Skeletal muscle tissue (tissue), 4 donors: ENCODE measurements around the gene TSPAN5. TPM values are rescaled to one million over a fixed set of nuclear protein-coding genes. Genes with fewer than 3 reads are reported as not detected.

Source experiments
- H3K27ac ChIP-seq: one replicate; pipeline ENCODE4 v1.7.0; 2013; ENCODE audit warnings: mild to moderate bottlenecking, low read depth, low read length, inconsistent platforms
- H3K27me3 ChIP-seq, 3 donors: one replicate each; pipeline ENCODE4 v1.7.0; 2013; ENCODE audit warnings: low read length in 3 of 3; ENCODE audit not compliant: control insufficient read depth in 3 of 3, insufficient read depth in 3 of 3
- H3K36me3 ChIP-seq, 3 donors: one replicate each; pipeline ENCODE4 v1.7.0; 2013; ENCODE audit warnings: low read length in 3 of 3; ENCODE audit not compliant: control insufficient read depth in 3 of 3, insufficient read depth in 3 of 3
- H3K4me1 ChIP-seq, 3 donors: one replicate each; pipeline ENCODE4 v1.7.0; 2013; ENCODE audit warnings: low read length in 3 of 3, mild to moderate bottlenecking in 3 of 3; ENCODE audit not compliant: control insufficient read depth in 3 of 3, insufficient read depth in 3 of 3
- H3K4me3 ChIP-seq, 3 donors: one replicate each; pipeline ENCODE4 v1.7.0; 2013; ENCODE audit warnings: low read length in 3 of 3
- H3K9ac ChIP-seq, 3 donors: one replicate each; pipeline ENCODE4 v1.7.0; 2013; ENCODE audit warnings: low read length in 3 of 3, mild to moderate bottlenecking in 3 of 3, moderate library complexity in 2 of 3, low read depth in 1 of 3
- H3K9me3 ChIP-seq, 3 donors: one replicate each; pipeline ENCODE4 v1.7.0; 2013; ENCODE audit warnings: low read length in 3 of 3; ENCODE audit not compliant: control insufficient read depth in 3 of 3
- total RNA-seq: library from RNA; depleted of rRNA; stranded (reverse); fragments of >200 nt; gene quantifications from one replicate; pipeline ENCODE4 v1.2.3, GENCODE V29; 2014
- donor health status: Osteomylitis.

The TSPAN5 gene
- total RNA-seq, 1 donor from 2014 or later: 11.0 TPM

- H3K4me1 ChIP-seq: peaks cover 14 to 22% (median 18%) of the 10 kb centered on the region in 3 donors
- H3K9ac ChIP-seq: no peak overlapping the region
- no peaks in the 10 kb centered on the region for H3K36me3 ChIP-seq
- H3K4me3 ChIP-seq: no peak overlapping the region
- H3K9me3 ChIP-seq: no peaks in the 10 kb centered on the region
- H3K27me3 ChIP-seq: peaks cover 0 to 3% (median 2%) of the 10 kb centered on the region in 3 donors
- H3K27ac ChIP-seq: no peak overlapping the region
These were observed 4.3 kb upstream of the TSPAN5 start for GRCh38 chr4:98662626-98663225.

- Histone ChIP-seq H3K9me3 (no peaks in the 10 kb centered on the region), H3K27ac (no peak overlapping the region), H3K36me3 (no peaks in the 10 kb centered on the region), H3K4me1 (peaks cover 20 to 29% (median 25%) of the 10 kb centered on the region in 3 donors), H3K9ac (no peak overlapping the region), H3K27me3 (peaks cover 2 to 7% (median 5%) of the 10 kb centered on the region in 3 donors), H3K4me3 (no peak overlapping the region)
These were observed 3.6 kb upstream of the TSPAN5 start for GRCh38 chr4:98662055-98662453.

GRCh38 chr4:98661371-98662054 is 3.1 kb upstream of the TSPAN5 start:
- no peaks in the 10 kb centered on the region for H3K9me3 ChIP-seq
- H3K27me3 ChIP-seq: peaks cover 3 to 11% (median 6%) of the 10 kb centered on the region in 3 donors
- no peaks in the 10 kb centered on the region for H3K36me3 ChIP-seq
- H3K4me3 ChIP-seq: no peak overlapping the region
- no peak overlapping the region for H3K9ac ChIP-seq
- no peak overlapping the region for H3K27ac ChIP-seq
- H3K4me1 ChIP-seq: peaks cover 23 to 32% (median 27%) of the 10 kb centered on the region in 3 donors

- no peaks in the 10 kb centered on the region for H3K36me3 ChIP-seq
- H3K4me1 ChIP-seq: peaks cover 23 to 32% (median 27%) of the 10 kb centered on the region in 3 donors
- H3K27me3 ChIP-seq: peaks cover 8 to 20% (median 17%) of the 10 kb centered on the region in 3 donors
- H3K9ac ChIP-seq: peak overlapping the region in 1 of 3 donors; percentile 16
- peak overlapping the region in 1 of 3 donors; percentile 72 for H3K4me3 ChIP-seq
- no peaks in the 10 kb centered on the region for H3K9me3 ChIP-seq
- peak overlapping the region; percentile 73 for H3K27ac ChIP-seq
These were observed 1.5 kb upstream of the TSPAN5 start for GRCh38 chr4:98659741-98660462.

GRCh38 chr4:98659106-98659592 is 738 bp upstream of the TSPAN5 start:
- peaks cover 8 to 20% (median 17%) of the 10 kb centered on the region in 3 donors for H3K27me3 ChIP-seq
- no peaks in the 10 kb centered on the region for H3K9me3 ChIP-seq
- no peaks in the 10 kb centered on the region for H3K36me3 ChIP-seq
- peaks cover 23 to 32% (median 27%) of the 10 kb centered on the region in 3 donors for H3K4me1 ChIP-seq
- H3K4me3 ChIP-seq: peak overlapping the region; percentile 71 to 78 (median 72)
- peak overlapping the region; percentile 62 for H3K27ac ChIP-seq
- H3K9ac ChIP-seq: peak overlapping the region; percentile 43 to 80 (median 66)

GRCh38 chr4:98657531-98658286 is 702 bp downstream of the TSPAN5 start:
- Histone ChIP-seq H3K4me3 (peak overlapping the region; percentile 71 to 86 (median 77)), H3K27ac (no peak overlapping the region), H3K36me3 (no peaks in the 10 kb centered on the region), H3K9me3 (no peaks in the 10 kb centered on the region), H3K4me1 (peaks cover 20 to 32% (median 27%) of the 10 kb centered on the region in 3 donors), H3K27me3 (peaks cover 8 to 20% (median 17%) of the 10 kb centered on the region in 3 donors), H3K9ac (peak overlapping the region; percentile 12 to 71 (median 66))

- Histone ChIP-seq H3K9me3 (no peaks in the 10 kb centered on the region), H3K27ac (no peak overlapping the region), H3K36me3 (no peaks in the 10 kb centered on the region), H3K9ac (peak overlapping the region in 1 of 3 donors; percentile 38), H3K4me3 (peak overlapping the region in 2 of 3 donors; percentile 71 to 86), H3K4me1 (peaks cover 20 to 32% (median 27%) of the 10 kb centered on the region in 3 donors), H3K27me3 (peaks cover 8 to 20% (median 17%) of the 10 kb centered on the region in 3 donors)
These were observed 1.5 kb downstream of the TSPAN5 start for GRCh38 chr4:98656886-98657285.

GRCh38 chr4:98656443-98656842 is 2.0 kb downstream of the TSPAN5 start:
- Histone ChIP-seq H3K4me1 (peaks cover 18 to 32% (median 27%) of the 10 kb centered on the region in 3 donors), H3K36me3 (no peaks in the 10 kb centered on the region), H3K4me3 (no peak overlapping the region), H3K9me3 (no peaks in the 10 kb centered on the region), H3K27ac (no peak overlapping the region), H3K27me3 (peaks cover 8 to 20% (median 17%) of the 10 kb centered on the region in 3 donors), H3K9ac (no peak overlapping the region)
